Measurements from ENCODE around the gene SENP6.

SENP6 gene

DNA sequence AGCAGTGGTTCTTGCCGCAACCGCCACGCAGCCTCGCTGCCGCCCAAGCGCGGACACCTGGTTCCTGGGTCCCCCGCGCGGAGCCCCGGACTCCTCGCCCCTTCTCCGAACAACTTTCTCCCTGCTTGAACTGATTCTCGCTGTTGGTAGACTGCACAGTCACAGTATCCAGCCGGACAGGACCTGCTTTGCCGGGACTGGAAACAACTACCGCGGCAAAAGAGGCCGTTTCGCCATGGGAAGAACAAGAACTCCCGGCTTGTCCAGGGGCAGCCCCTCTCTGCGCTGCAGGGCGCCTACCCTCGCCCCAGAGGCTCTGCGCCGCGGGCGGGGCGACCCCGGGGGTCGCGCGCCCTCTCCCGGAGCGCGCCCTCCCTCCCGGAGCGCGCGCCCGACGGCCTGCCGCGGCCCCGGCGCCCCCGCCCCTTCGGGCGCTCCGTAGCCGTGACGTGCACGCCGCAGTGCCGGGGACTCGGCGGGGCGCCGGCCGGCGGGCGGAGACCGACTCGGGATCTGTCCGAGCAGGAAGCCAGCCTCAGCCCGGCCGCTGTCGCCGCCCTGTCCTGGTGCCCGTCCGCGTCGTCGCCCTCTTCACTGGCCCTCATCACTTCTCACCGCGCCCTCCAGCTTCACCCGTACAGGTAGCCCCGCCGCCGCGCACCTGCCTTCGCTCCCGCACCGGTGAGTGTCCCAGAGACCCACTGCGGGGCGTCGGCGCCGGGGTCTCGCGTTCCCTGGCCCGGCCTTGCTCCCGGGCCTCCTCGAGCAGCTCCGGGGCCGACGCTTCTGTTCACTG, 147.3 kb downstream of the SENP6 start, which contains the start of gene MYO6:
MYO6 (plus strand) TSS at position 497 of the 796 bp plus-strand sequence. CDS start 68,309 bp downstream, outside the sequence.
- no peak for DNase-seq (ENCODE audit: low read depth)

DNA sequence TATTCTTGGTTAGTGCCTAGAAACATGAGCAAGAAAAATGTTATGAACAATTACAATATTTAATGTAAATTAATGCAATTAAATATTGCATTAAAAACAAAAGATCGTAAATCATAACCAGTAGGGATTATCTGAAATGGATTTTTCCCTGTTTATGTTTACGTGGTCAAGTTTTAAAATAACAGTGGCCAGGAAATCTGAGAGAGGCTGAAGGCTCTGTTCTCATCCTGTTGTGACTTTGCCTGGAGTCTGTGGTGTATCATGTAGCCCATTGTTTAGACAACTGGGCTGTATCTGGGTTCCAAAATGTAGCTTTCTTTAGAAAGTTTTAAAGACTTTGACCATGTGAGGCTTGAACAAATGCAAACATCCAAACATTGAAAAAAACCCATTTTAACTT, 149.8 kb downstream of the SENP6 start:
- no peak for DNase-seq (ENCODE audit: low read depth)

DNA sequence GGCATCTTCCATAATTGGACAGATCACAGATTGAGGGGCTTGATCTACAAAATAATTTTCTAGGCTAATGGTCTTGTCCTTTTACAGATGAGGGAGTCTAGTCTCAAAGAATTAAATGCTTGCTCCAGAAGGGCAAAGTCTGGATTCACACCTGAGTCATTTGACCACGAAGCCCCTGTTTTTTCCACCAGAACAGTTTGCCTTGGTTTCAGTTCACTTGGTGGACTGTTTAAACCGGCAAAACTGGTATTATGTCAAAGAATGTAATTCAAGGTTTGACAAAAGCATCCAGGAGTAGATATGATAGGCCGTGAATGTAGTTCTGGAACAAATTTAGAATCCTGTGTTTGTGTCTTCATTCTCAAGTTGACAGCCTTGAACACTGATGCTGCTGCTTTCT, 150.7 kb downstream of the SENP6 start:
- DNase-seq (ENCODE audit: low read depth), result no peak

- DNase-seq (ENCODE audit: low read depth), result no peak
Measured at GRCh38 chr6:75755704-75756103, 154.0 kb downstream of the SENP6 start.

GRCh38 chr6:75757295-75757694, 155.6 kb downstream of the SENP6 start:
- DNase-seq (ENCODE audit: low read depth), result no peak

- DNase-seq (ENCODE audit: low read depth), result no peak
Measured at GRCh38 chr6:75758061-75758460, 156.4 kb downstream of the SENP6 start.

DNA sequence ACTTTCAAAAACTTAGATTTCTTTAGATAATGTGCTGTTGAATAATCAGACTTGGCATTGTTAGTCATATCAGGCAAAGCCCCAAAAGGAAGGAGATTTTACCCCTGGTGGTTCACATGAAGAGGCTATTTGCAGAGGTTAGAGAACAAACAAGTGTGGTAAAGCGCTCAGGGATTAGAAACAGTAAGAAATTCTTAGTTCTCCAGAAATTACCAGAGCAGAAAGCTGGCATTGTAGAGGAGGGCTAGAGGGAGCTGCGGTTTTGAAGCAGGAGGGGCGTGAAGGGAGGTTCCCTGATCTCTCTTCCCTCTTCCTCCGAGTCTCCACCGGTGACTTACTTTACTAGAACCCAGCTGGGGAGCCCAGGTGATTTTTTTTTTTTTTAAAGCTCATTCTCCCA, 157.5 kb downstream of the SENP6 start:
- no peak for DNase-seq (ENCODE audit: low read depth)

DNA sequence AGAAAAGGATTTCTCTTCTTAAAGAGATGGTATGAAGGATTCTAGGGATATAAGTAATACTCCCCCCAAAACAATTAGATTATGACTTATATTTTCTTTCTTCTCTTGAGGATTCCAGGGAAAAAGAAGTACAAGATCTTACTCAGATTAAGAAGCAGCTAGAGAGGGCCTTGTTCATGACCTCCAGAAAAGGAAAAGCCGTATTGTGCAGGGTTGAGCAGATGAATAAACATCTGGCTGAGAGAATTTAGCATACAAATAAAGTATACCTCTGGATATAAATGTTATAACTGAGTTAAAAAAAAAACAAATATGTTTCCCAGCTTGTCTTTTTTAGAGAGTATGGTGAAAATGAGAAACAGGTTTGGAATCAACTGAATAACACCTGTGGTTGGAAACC, 158.6 kb downstream of the SENP6 start:
- DNase-seq (ENCODE audit: low read depth), result no peak

DNA sequence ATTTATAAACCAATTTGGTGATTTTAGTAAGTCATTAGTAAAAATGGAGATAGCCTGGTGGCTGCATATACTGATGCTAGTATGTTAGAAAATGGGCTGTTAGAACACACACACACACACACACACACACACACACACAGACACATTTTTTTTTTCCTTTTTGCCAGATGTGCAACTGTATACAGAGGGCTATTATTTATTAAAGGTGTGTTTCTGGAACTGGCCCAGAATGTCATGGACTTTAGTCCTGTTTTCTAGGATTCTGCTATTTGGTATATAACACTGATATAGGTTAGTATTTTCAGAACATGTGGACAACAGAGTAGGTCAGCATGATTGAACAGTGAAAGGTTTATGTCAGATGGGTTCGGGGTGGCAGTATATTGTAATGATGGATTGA, 159.8 kb downstream of the SENP6 start:
- no peak for DNase-seq (ENCODE audit: low read depth)

DNA sequence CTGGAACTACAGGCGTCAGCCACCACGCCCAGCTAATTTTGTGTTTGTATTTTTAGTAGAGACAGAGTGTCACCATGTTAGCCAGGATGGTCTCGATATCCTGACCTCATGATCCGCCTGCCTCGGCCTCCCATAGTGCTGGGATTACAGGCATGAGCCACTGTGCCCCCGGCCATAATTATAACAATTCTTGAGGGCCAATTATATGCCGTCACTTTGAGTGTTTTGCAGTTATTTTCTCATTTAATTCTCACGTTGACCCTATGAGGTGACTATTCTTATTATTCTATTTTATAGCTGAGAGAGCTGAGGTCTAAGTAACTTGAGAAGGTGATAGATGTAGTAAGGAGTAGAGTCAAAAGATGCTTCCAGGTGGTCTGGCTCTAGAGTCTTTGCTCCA, 160.4 kb downstream of the SENP6 start:
- DNase-seq (ENCODE audit: low read depth), result no peak

GRCh38 chr6:75766387-75766786, 164.7 kb downstream of the SENP6 start:
- DNase-seq (ENCODE audit: low read depth), result no peak
